GM21360 (cell line): ENCODE measurements around the gene FGD3.

ENCODE experiments used
- ATAC-seq: cut with Tn5 transposase; IDR thresholded peaks from one replicate; pipeline ENCODE4 v1.9.1; 2021; ENCODE audit warnings: mild to moderate bottlenecking, moderate library complexity; ENCODE audit not compliant: unreplicated experiment

Gene FGD3

DNA sequence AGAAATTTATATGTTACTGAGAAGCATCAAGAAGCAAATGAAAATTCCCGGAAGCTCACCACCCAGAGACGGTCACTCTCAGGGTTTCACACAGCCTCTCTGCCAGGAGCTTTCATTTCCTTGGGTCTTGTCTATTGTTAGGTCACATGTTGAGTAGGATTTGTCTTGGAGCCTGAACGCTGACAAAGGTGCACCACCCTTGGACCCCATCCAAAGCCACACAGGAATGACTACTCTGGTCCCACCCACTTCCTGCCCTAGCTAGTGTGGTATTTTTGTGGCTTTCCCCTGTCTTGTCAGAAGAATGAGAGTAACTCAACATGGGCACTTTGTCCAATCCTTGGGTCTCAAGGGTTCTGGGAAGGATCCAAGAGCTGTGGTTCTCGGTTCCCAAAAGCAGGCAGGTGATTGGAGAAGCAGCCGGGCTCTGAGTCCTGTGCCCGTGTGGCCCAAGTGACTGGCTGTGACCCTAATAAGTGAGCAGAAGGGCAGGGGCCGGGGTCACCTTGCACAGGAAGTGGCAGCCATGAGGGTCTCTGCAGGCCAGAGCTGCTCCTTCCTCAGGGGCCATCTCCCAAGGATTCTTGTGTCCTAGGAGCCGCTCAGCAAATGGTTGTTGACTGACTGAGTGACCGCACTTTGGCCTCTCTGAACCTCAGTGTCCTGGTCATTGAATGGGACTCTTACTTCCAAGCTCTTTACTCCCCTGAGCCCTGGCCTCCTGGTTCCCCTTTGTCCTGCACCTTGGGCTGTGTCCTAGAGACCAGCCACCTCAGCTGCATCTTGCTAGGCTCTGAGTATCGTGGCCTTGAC is 6.9 kb downstream of the FGD3 start:
- ATAC-seq, result no peak

DNA sequence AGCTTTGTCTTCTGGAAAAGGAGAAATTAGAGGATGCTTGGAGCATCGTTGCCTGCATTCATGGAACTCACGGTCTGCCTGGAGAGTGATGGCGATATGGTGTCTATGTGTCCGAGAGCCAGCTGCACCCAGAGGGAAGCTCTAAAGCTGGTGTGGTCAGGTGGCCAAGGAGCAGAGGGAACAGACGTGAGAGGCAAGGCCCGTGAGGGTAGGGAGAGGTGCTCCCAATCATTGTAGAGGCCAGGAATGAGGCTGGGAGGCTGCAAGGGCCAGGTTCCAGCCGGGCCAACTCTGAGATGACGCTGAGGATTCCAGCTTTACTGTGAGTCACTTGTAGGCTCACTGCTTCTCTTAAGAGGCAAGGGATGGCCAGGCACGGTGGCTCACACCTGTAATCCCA is 7.6 kb downstream of the FGD3 start:
- no peak for ATAC-seq

DNA sequence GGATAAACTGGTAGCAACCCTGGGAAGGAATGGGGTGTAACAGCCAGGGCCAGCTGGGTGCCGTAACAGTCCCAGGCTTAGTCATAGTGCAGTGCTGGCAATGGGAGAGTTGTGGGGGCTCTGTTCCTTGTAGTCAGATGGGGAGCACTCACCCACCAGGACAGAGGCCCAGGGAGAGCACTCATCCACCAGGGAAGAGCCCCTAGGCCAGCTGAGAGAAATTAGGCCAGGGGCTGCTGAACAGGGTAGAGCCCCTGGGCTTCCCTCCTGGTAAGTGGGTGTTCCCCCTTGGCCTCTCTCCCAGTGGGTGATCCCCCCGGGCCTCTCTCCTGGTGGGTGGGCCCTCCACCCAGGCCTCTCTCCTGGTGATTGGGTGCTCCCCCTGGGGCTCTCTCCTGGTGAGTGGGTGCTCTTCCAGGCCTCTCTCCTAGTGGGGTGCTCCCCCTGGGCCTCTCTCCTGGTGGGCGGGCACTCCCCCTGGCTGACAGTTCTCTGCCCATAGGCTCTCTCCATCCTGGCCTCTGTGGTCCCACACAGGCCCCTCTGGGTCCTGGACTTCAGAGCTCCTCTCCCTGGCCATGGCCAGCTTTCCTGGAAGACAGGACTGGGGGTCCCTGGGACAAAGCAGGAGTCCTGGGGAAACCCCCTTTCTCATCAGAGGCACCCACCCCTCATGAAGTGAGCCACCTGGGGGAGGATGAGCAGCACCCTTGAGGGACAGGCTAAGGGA is 13.4 kb downstream of the FGD3 start:
- no peak for ATAC-seq

DNA sequence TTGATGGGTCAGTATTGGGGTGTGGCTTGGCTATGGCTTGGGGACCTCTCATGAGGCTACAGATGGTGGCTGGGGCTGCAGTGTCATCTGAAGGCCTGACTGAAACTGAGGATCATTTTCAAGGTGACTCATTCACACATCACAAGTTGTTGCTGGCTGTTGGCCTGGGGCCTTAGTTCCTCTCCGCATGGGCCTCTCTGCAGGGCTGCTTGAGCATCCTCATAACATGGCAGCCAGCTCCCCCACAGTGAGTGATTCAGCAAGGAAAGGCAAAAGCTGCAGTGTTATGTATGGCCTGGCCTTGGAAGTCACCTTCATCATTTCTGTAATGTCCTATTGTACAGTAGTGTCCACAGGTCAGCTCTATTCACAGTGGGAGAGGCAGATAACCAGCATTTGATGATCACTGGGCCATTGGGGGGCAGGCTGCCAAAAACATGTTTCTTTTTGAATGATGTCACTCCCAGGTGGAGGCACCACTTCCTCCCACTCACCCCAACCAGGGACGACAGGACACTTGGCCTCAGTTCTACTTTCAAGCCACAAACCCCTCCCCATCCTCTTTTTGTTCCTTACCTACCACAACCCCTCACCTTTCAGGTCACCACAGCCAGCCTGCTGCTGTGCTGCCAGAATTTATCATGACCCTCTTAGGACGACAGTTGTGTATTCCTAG is 14.4 kb downstream of the FGD3 start:
- ATAC-seq, result no peak

DNA sequence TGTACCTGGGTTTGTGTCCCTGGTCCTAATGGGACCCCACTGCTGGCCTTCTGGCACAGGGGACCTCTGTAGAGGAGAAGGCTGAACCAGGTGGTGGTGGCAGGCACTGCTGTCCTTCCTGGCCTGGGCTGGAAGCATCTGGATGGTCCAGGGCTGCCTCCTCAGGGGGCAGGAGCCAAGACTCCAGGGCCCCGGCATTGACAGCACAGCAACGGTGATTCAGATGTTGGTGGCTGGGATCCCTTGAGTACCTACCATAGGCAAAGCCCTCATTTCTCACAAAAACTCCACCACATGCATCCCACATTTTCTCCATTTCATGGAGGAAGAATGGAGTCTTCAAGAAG is 15.0 kb downstream of the FGD3 start:
- ATAC-seq, result no peak

DNA sequence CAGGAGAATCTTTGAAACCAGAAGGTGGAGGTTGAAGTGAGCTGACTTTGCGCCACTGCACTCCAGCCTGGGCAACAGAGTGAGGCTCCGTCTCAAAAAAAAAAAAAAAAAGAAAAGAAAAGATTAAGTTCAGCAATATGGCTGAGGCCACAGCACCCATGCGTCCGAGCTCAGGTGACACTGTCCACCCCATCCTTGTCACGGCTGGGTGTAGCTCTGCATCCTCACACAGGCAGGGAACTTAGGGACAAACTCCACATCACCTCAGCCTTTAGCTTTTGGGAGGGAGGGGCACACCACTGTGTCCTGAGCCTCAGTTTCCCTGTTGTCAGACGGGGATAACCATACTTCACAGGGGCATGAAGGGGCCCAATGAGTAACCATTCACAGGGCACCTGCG is 15.5 kb downstream of the FGD3 start:
- no peak for ATAC-seq

DNA sequence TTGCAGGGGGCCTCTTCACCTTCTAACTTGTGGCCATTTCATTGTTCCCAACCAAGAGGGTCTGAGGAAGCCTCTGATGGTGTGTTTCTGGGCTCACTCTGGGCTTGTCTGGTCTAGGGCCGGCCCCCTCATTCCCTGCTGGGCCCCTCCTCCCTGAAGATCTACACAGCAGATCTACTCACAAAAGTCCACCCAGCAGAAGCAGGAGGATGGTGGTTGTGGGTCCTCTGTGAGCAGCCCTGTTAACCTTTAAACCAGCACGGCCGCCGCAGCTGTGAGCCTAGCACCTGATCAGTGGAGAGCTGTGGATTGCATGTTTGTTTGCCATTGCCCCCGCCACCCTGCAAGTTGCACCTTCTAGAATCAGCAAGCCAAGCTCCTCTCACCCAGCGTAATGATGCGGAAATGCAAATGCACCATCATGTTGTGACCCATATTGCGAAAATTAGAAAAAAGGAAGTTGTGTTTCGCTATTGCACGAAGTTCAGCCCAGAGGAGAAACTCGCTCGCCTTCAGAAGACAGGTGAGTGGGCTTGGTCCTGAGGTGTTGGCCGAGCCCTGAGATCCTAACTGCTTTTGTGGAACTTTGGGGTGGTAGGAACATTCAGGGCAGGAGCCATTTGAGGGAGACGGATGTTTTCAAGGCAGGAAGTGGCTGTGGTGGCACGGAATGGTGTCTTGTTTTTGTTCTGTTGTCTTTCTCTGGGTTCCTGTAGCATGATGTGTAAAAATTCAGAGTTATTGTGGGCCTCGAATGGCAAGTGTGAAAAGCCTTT is 16.7 kb downstream of the FGD3 start:
- ATAC-seq, result peak; percentile 41

DNA sequence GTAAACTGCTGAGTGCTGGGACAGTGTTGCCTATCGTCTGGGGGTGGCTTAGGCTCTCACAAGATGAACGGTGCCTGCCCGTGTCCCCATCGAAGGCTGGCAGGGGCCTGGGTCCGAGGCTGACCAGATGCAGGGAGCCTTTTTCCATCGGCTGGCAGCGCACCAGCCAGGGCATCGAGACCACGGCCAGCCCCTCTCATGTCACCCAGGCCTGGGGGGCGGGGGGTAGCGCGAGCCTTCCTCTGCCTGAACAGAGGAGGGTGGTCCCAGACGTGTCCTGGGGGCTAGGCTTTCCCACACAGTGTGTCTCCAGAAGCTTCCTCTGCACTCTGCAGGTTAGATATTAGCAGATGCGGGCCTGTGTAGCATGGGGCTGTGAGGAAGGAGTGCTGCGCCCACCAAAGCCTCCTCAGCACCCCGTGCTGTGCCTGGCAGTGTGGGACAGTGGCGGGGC is 17.3 kb downstream of the FGD3 start:
- no peak for ATAC-seq

DNA sequence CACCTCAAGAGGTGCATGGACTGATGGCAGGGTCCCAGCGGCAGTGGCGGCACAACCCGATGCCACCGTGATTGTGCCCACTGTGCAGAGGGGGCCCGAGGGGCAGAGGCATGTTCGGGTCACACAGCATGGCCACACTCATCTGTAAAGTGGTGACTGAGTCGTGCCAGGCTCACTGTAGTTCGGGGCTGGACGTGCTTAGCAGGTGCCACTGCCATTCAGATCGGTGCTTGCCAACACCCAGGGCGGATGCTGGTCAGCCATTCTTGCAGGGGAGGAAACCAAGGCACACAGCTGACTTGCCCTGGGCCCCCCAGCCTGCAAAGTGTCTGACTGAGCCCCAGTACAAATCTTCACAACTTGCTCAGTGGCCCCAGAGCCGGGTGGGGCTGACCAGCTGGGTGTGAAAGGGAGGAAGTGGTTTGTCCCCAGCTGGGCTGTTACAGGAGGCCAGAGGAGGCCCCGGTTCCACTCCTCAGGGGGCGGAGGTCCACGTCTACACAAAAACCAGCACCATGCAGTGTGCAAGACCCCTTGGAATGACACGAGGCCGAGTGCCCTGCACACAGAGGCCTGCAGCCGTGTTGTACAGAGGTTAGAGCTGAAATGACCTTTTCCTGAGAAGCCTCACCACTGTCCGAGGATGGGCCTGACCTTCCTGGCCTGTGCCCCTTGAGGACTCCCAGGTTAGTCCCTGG is 17.9 kb downstream of the FGD3 start:
- ATAC-seq, result no peak

DNA sequence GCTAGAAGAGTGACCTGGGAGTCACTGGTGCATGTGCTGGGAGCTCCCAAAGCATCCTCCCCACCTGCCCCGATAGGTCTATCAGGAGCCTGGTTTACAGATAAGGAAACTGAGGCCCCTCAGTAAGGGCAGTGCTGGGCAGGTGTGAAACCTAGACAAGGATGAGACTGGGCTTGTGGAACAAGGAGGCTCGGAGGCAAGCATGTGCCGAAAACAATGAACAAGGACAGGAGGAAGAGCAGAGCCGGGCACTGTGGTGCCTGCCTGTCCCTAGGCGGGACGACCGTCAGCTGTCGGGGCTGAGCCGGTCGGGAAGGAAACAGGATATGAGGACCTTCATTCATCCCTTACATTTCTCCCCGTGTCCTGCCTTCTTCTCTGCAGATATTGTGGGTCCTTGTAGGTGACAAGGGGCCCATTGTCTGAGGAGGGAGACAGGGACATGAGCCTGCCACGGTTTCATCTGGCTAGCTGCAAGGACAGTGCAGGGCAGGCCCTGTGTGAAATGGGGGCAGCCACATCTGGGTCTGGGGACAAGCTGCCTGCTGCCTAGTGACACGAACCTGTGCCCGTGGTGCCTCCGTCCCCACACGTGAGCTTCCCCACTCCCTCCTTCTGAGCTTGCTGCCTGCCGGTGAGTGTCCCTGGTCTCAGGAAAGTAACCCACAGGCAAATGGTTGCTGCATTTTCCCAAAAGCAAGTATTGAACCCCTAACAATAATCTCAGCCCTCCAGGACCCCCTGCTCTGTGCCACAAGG is 18.6 kb downstream of the FGD3 start:
- no peak for ATAC-seq

DNA sequence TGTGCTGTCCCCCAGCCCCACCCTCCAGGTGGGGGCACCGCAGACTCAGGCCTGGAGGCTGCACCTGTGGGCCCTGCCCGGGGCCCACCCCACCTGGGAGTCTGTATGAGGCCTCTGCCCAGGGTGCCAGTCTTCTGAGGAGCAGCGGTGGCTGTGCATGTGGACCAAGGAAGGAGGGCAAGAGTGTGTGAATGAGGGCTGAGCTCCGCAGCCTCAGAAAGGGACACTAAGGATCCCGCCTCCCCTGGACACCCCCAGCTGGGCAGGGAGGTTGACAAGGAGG is 19.1 kb downstream of the FGD3 start:
- ATAC-seq, result no peak

DNA sequence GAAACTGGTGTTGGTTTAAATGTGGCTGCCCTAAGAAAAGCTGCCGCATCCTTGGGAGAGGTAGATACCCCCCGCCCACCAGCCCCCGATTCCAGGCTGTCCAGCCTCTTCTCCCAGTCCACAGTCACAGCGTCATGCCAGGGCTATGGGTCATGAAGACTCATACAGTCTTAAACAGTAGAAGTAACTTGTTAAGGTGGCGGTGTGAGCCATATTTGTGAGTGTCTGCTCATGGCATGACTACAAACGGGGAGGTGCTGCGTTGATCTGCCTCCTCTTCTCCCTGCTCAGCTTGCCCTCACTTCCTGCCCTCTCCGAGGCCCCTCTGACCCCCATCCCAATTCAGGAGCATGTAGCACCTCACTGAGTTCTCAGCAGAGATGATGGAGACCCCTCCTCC is 20.8 kb downstream of the FGD3 start:
- ATAC-seq, result no peak

DNA sequence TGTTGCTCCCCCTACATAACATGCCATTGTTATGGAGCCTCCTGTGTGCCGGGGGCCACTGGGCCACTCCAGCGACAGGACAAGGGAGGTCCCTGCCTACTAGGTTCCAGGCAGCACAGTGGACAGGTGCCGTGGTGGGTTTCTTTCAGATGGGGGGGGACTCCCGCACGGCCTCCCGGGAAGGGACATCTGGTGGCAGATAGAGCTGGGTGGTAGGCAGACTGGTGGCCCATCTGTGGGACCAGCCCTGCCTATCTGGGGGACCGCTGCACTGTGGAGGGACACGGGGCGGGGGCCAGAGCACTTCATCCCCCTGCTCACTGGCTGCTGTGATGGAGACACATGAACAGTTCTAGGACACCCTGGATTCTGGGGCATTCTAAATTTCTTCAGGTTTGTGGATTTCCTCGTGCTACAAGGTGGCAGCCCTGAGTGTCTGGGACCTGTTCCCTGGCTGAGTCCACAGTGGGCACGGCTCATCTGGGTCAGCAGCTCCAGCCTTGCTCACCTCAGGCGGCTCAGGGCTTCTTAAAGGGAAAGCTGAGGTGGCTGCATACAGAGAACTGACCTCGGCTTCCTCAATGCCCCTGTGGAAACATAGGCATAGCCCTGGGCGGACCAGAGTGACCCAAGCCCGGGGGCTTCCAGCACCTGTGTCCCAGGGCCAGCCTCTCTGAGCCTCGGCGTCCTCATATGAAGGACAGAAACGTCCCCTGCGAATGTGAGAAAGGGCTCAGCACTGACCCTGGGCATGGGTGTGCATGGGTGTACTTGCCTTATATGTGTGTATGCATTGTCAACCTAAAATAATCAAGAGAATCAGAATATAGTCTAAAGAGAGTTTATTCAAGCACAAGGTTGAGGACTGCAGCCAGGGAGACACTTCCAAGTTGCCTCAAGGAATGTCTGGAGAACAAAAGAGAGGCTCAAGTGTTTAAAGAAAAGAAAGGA is 22.5 kb downstream of the FGD3 start:
- ATAC-seq, result no peak

DNA sequence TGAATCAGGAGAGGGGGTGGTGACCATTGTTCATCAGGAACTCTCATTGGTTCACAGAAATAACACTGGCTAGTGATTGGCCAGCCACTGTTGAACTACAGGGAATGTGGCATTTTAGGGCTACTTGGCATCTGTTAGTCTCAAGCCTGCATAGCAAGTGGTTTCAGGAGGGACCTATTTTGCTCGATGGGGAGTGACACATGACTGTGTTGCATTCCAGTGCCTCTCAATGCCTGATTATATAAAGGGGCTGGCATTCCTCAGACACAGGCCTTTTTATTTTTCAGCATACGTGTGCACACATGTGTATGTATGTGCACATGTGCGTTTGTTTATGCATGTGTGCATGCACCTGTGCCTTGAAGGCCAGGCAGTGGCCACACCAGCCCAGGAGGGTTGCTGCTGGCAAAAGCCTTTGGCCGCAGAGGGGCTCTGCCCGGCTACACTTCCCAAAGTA is 23.2 kb downstream of the FGD3 start:
- no peak for ATAC-seq

DNA sequence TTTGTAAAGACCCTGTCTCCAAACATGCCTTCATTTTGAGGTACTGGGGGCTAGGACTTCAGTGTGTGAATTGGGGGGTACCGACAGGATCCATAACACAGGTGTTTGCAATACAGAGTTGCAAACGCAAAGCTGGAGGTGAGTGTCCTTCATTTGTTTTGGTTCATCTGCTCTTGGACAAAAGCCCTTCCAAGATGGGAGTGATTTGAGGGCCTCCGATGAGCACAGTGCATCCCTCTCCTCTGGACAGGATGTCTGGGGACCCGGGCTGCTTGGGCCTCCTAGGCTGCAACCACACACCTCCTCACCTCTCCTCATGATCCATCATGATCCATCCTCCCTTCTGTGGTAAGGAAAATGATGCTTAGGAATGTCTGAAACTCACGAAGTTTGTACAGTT is 23.8 kb downstream of the FGD3 start:
- ATAC-seq, result no peak

DNA sequence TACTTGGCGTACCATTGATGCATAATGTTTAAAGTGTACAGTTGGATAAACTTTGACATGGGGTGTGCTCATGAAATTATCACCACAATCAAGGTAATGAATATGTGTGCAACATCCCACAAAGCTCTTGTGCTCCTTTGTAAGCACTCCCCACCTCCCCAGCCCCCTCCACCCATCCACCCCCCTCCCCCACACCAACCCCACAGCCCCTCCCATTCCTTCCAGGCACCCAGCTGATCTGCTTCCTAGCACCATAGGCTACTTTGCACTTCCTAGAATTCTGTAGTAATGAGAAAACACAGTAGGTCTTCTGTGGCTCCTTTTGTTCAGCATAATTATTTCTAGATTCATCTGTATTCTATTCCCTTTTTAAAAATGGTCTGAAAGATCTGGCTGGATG is 24.5 kb downstream of the FGD3 start:
- ATAC-seq, result no peak

DNA sequence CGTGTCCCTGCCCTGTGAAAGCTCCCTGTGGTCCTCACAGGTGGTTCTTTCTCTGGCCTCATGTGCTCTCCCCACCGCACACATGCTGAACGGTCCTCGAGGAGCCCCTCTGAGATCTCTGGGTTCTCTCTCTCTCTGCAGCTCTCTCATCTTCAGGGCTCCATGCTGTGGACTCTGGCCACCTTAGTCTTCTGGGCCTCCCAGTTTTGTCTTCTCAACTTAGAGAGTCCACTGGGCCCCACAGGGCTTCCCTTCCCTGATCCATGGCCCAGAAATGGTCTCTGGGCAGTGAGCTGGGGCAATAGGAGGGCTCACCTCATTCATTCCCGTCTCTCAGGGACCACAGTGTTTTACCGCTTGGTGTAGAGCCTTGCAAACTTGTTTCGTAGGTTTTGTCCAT is 26.4 kb downstream of the FGD3 start:
- ATAC-seq, result no peak

DNA sequence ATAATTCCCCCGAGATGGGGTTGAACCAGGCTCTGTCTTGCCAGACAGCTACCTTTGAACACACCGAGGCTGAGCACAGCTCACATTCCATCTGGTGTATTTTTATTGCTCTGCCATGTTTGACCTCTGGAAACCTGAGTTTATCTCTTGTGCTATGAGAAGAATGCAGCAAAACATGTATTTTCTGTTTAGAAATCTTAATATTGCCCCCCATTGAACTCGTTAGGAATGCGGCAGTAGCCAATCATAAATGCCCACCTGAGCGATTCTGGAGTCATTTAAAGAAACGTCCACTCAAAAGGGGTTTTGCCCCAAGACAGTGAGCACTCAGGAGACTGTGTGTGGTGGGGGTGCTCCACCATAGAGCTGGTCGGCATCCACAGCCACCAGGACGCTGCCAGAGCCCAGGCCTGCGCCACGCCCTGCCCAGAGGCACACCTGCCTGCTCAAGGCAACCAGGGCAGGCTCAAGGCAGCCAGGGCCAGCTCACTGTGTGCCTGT is 26.9 kb downstream of the FGD3 start:
- no peak for ATAC-seq
